C1 segment of cervical spinal cord (tissue), 14 donors: ENCODE measurements around the gene OR2T27.
A peak's percentile ranks its signal among the peaks of the same experiment; 100 is the strongest.
"Not testable (repeated sequence)": the region's sequence is repeated elsewhere in the genome, so short reads cannot be mapped to it uniquely, and the experiment has no call there.

Source experiments
- DNase-seq, 14 donors: peaks; one replicate each; lab custom pipeline; 2025; lab: John Stamatoyannopoulos, UW

Gene OR2T27

DNA sequence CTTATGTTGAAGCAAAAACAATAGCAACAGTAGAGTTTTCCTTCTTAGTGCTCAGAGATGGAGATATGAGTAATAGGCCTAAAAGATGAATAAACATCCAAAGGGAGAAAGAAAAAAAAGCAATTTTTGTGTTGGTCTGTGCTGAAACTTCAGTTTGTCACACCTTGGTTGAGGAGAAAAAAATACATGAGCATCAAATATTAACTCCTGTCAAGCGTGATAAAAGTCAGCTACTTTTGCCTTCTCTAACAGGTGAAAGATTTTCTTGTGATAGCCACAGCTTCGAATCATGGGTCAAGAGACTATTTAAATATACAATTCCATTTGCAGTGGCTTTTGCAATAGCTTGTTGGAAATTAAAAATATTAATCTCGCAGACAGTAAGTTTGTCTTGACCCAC, 14.4 kb downstream of the OR2T27 start:
- not testable (repeated sequence) for DNase-seq

- not testable (repeated sequence) for DNase-seq
Measured at GRCh38 chr1:248639652-248640051, 15.7 kb downstream of the OR2T27 start.

DNA sequence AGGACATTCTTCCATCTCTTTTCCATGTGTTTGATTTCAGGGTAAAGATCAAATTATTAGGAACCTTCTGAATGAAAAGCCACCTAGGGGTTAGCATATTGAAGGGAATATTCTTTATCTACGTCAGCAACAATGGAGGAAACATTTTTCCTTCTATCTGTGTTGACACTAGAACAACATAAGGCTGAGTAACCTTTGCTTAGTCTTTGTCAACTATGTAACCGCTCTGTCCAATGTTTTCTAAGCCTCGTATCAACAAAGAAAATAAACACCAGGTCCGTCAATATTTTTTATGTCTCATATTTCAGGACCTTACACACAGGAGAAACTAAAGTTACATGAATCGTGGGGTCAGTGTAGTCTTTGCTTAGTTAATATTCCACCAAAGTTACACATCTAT, 18.7 kb downstream of the OR2T27 start:
- DNase-seq: not testable (repeated sequence)

GRCh38 chr1:248634991-248635390, 20.3 kb downstream of the OR2T27 start, which contains the start of gene OR2T11:
OR2T11 (minus strand) TSS chr1:248635091; CDS start chr1:248627128, 7,963 bp downstream.
- not testable (repeated sequence) for DNase-seq

- no peak for DNase-seq
Measured at GRCh38 chr1:248631354-248632008, 23.8 kb downstream of the OR2T27 start.

DNA sequence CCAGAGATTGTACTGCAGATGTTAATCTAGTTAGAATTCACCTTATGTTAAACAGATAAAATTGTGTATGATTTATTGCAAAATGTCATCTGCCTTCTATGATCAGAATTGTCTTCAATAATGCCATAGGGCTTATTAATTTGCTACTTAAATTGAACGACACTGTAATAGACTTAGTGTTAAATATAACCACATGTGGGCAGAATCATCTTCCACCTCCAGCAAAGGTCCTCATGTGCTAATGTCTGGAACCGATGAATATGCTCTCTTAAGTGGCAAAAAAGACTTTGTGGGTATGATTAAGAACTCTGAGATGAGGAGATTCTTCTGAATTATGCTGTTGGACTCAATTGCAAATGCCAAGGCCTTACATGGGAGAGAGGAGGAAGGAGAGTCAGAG, 24.8 kb downstream of the OR2T27 start:
- DNase-seq: no peak

GRCh38 chr1:248627971-248628844, 27.1 kb downstream of the OR2T27 start:
- DNase-seq: no peak

DNA sequence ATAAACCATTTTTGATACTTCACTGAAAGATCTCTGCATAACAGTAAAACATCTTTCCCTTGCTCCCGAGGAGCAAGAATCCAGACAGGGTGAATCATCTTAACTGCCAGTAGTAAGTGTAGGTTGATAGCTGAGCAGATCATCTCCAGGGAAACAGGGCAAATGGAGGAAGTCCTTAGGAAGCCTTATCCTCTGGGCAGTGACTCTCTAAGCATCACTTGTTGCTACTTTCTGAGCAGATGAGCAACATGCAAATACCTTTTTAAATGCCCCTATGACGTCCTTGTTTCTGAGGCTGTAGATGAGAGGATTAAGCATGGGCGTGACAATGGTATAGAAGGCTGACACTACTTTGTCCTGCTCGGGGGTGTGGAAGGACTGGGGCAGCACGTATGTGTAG, 29.4 kb downstream of the OR2T27 start:
- no peak for DNase-seq

GRCh38 chr1:248625166-248625565, 30.2 kb downstream of the OR2T27 start:
- DNase-seq: no peak

GRCh38 chr1:248622570-248623001, 32.7 kb downstream of the OR2T27 start:
- no peak for DNase-seq

- DNase-seq: no peak
Measured at GRCh38 chr1:248621770-248622169, 33.6 kb downstream of the OR2T27 start.

- DNase-seq: peak in 5 of 14 donors; percentile 1 to 21 (median 9)
Measured at GRCh38 chr1:248618878-248619277, 36.5 kb downstream of the OR2T27 start.

GRCh38 chr1:248618119-248618518, 37.2 kb downstream of the OR2T27 start:
- DNase-seq: no peak

DNA sequence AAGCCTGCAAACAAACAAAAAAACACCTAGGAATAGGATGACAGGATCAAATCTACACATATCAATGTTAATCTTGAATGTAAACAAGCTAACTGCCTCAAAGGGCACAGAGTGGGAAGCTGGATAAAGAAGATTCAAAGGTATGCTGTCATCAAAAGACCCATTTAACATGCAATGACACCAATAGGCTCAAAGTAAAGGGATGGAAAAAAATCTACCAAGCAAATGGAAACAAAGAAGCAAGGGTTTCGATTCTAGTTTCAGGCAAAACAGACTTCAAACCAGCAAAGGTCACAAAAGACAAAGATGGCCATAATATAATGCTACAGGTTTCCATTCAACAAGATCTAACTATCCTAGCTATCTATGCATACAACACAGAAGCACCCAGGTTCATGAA, 41.6 kb downstream of the OR2T27 start:
- DNase-seq: no peak

DNA sequence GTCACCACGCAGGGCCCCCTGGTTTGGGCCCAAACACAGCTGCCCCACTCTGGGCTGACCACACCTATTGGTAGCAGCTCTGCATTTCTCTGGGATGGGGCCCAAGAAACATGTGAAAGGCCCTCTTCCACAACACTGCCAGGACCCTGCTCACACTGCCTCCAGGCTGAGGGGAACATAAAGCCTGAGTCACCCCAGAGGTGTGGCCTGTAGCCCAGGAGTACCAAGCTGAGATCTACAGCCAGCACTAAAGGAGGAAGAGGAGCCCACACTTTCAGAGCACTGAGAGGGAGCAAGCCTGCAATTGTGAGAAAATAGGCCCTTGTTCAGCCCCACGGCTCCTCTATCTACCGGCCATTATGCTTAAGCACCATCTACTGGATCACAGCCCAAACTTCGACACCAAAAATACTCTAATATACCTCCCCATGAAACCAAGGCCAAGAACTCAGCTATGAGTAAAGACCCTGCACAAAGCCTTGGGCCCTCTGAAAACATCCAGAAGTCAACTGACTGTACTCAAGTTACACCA, 43.4 kb downstream of the OR2T27 start:
- no peak for DNase-seq

DNA sequence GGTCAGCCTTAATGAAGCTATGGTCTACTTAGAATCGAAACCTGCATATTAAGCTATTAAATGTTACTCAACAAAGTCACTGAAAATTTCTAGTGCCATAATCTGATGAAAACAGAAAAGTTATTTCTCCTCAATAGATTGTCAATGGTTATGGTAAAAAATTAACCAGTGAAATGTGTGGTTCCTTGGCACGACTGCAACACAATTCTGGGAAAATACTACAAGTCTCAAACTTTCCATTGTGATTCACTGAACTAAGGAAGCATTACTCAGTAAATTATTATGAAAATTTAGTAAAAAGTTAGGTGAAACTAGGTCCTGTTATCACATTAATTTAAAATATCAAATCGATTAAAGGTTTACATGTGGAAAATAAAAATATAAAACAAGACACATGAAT, 45.0 kb downstream of the OR2T27 start:
- no peak for DNase-seq
